ENCODE data around the gene CD37.
A peak's percentile ranks its signal among the peaks of the same experiment; 100 is the strongest.
"Not testable (repeated sequence)": the region's sequence is repeated elsewhere in the genome, so short reads cannot be mapped to it uniquely, and the experiment has no call there.

The CD37 gene

GRCh38 chr19:49362929-49363267, 27.7 kb downstream of the CD37 start:
- no peaks in the 10 kb centered on the region for H3K9me3 ChIP-seq (ENCODE audit: control insufficient read depth, low read length)
- H3K36me3 ChIP-seq (ENCODE audit: control insufficient read depth, insufficient read depth, low read length): peaks cover 18% of the 10 kb centered on the region
- no peaks in the 10 kb centered on the region for H3K27me3 ChIP-seq (ENCODE audit: control insufficient read depth, insufficient read depth, low read length, poor library complexity, severe bottlenecking)
- H3K27ac ChIP-seq (ENCODE audit: insufficient read depth, low read depth, low read length, poor library complexity, severe bottlenecking): peak overlapping the region; percentile 81
- H3K4me1 ChIP-seq (ENCODE audit: control insufficient read depth, insufficient read depth, low read length): peaks cover 18% of the 10 kb centered on the region
- H3K4me3 ChIP-seq (ENCODE audit: insufficient read depth, low read depth, low read length): peak overlapping the region; percentile 99
- WGBS, 2 experiments: 2% methylated on average over 14 of the region's 14 CpGs

- Histone ChIP-seq H3K27ac (ENCODE audit: insufficient read depth, low read depth, low read length, poor library complexity, severe bottlenecking) (peak within 1 kb of the TSS; percentile 81), H3K9me3 (ENCODE audit: control insufficient read depth, low read length) (no peaks in the 10 kb centered on the region), H3K36me3 (ENCODE audit: control insufficient read depth, insufficient read depth, low read length) (peaks cover 16% of the 10 kb centered on the region), H3K4me1 (ENCODE audit: control insufficient read depth, insufficient read depth, low read length) (peaks cover 18% of the 10 kb centered on the region), H3K27me3 (ENCODE audit: control insufficient read depth, insufficient read depth, low read length, poor library complexity, severe bottlenecking) (no peaks in the 10 kb centered on the region), H3K4me3 (ENCODE audit: insufficient read depth, low read depth, low read length) (peak within 1 kb of the TSS; percentile 99)
- WGBS, 2 experiments: 2 to 3% methylated on average over 46 of the region's 46 CpGs
Measured at GRCh38 chr19:49363268-49364082, 28.3 kb downstream of the CD37 start, which contains the start of gene DKKL1. TSS of gene DKKL1 (plus strand) at chr19:49363877. CDS start at chr19:49363999, 122 bp downstream.

- Histone ChIP-seq H3K36me3 (ENCODE audit: control insufficient read depth, insufficient read depth, low read length) (peaks cover 10% of the 10 kb centered on the region), H3K4me3 (ENCODE audit: insufficient read depth, low read depth, low read length) (peak overlapping the region; percentile 18), H3K27me3 (ENCODE audit: control insufficient read depth, insufficient read depth, low read length, poor library complexity, severe bottlenecking) (no peaks in the 10 kb centered on the region), H3K4me1 (ENCODE audit: control insufficient read depth, insufficient read depth, low read length) (peaks cover 18% of the 10 kb centered on the region), H3K27ac (ENCODE audit: insufficient read depth, low read depth, low read length, poor library complexity, severe bottlenecking) (peak overlapping the region; percentile 36), H3K9me3 (ENCODE audit: control insufficient read depth, low read length) (peaks cover 2% of the 10 kb centered on the region)
- WGBS, 2 experiments: 85 to 89% methylated on average over 27 of the region's 27 CpGs
Measured at GRCh38 chr19:49364083-49364737, 29.0 kb downstream of the CD37 start.

- H3K27me3 ChIP-seq (ENCODE audit: control insufficient read depth, insufficient read depth, low read length, poor library complexity, severe bottlenecking): no peaks in the 10 kb centered on the region
- peaks cover 2% of the 10 kb centered on the region for H3K9me3 ChIP-seq (ENCODE audit: control insufficient read depth, low read length)
- H3K4me3 ChIP-seq (ENCODE audit: insufficient read depth, low read depth, low read length): no peak overlapping the region
Measured at GRCh38 chr19:49366110-49366509, 30.9 kb downstream of the CD37 start.

GRCh38 chr19:49368711-49369358, 33.6 kb downstream of the CD37 start:
- WGBS, 2 experiments: 86 to 88% methylated on average over 5 of the region's 5 CpGs

More at GRCh38 chr19:49366110-49366509, 30.9 kb downstream of the CD37 start:
- H3K4me1 ChIP-seq (ENCODE audit: control insufficient read depth, insufficient read depth, low read length): peaks cover 4% of the 10 kb centered on the region
- no peak overlapping the region for H3K27ac ChIP-seq (ENCODE audit: insufficient read depth, low read depth, low read length, poor library complexity, severe bottlenecking)
- no peaks in the 10 kb centered on the region for H3K36me3 ChIP-seq (ENCODE audit: control insufficient read depth, insufficient read depth, low read length)

GRCh38 chr19:49371184-49371583, 36.0 kb downstream of the CD37 start:
- no peak overlapping the region for H3K27ac ChIP-seq (ENCODE audit: insufficient read depth, low read depth, low read length, poor library complexity, severe bottlenecking)
- no peaks in the 10 kb centered on the region for H3K4me1 ChIP-seq (ENCODE audit: control insufficient read depth, insufficient read depth, low read length)
- 86 to 98% methylated on average over 2 to 3 of the region's 3 CpGs for WGBS, 2 experiments
- no peak overlapping the region for H3K4me3 ChIP-seq (ENCODE audit: insufficient read depth, low read depth, low read length)
- no peaks in the 10 kb centered on the region for H3K36me3 ChIP-seq (ENCODE audit: control insufficient read depth, insufficient read depth, low read length)
- no peaks in the 10 kb centered on the region for H3K27me3 ChIP-seq (ENCODE audit: control insufficient read depth, insufficient read depth, low read length, poor library complexity, severe bottlenecking)
- H3K9me3 ChIP-seq (ENCODE audit: control insufficient read depth, low read length): peaks cover 2% of the 10 kb centered on the region

More at GRCh38 chr19:49368711-49369358, 33.6 kb downstream of the CD37 start:
- Histone ChIP-seq H3K27me3 (ENCODE audit: control insufficient read depth, insufficient read depth, low read length, poor library complexity, severe bottlenecking) (no peaks in the 10 kb centered on the region), H3K9me3 (ENCODE audit: control insufficient read depth, low read length) (peaks cover 2% of the 10 kb centered on the region), H3K4me1 (ENCODE audit: control insufficient read depth, insufficient read depth, low read length) (peaks cover 4% of the 10 kb centered on the region), H3K4me3 (ENCODE audit: insufficient read depth, low read depth, low read length) (no peak overlapping the region), H3K27ac (ENCODE audit: insufficient read depth, low read depth, low read length, poor library complexity, severe bottlenecking) (no peak overlapping the region), H3K36me3 (ENCODE audit: control insufficient read depth, insufficient read depth, low read length) (no peaks in the 10 kb centered on the region)

GRCh38 chr19:49373174-49373573, 38.0 kb downstream of the CD37 start:
- H3K4me3 ChIP-seq (ENCODE audit: insufficient read depth, low read depth, low read length); H3K36me3 ChIP-seq (ENCODE audit: control insufficient read depth, insufficient read depth, low read length); H3K27ac ChIP-seq (ENCODE audit: insufficient read depth, low read depth, low read length, poor library complexity, severe bottlenecking); H3K27me3 ChIP-seq (ENCODE audit: control insufficient read depth, insufficient read depth, low read length, poor library complexity, severe bottlenecking); H3K9me3 ChIP-seq (ENCODE audit: control insufficient read depth, low read length); H3K4me1 ChIP-seq (ENCODE audit: control insufficient read depth, insufficient read depth, low read length): not testable (repeated sequence)
- WGBS, 2 experiments: 88 to 89% methylated on average over 3 of the region's 3 CpGs

GRCh38 chr19:49374665-49375434, 39.6 kb downstream of the CD37 start:
- H3K36me3 ChIP-seq (ENCODE audit: control insufficient read depth, insufficient read depth, low read length): no peaks in the 10 kb centered on the region
- no peaks in the 10 kb centered on the region for H3K4me1 ChIP-seq (ENCODE audit: control insufficient read depth, insufficient read depth, low read length)
- no peak overlapping the region for H3K27ac ChIP-seq (ENCODE audit: insufficient read depth, low read depth, low read length, poor library complexity, severe bottlenecking)
- H3K27me3 ChIP-seq (ENCODE audit: control insufficient read depth, insufficient read depth, low read length, poor library complexity, severe bottlenecking): no peaks in the 10 kb centered on the region
- H3K4me3 ChIP-seq (ENCODE audit: insufficient read depth, low read depth, low read length): no peak overlapping the region
- WGBS, 2 experiments: 89 to 90% methylated on average over 16 of the region's 16 CpGs
- H3K9me3 ChIP-seq (ENCODE audit: control insufficient read depth, low read length): no peaks in the 10 kb centered on the region

- H3K27ac ChIP-seq (ENCODE audit: insufficient read depth, low read depth, low read length, poor library complexity, severe bottlenecking): no peak overlapping the region
- 87 to 91% methylated on average over 3 of the region's 3 CpGs for WGBS, 2 experiments
- no peaks in the 10 kb centered on the region for H3K4me1 ChIP-seq (ENCODE audit: control insufficient read depth, insufficient read depth, low read length)
- no peaks in the 10 kb centered on the region for H3K27me3 ChIP-seq (ENCODE audit: control insufficient read depth, insufficient read depth, low read length, poor library complexity, severe bottlenecking)
- H3K36me3 ChIP-seq (ENCODE audit: control insufficient read depth, insufficient read depth, low read length): no peaks in the 10 kb centered on the region
- H3K9me3 ChIP-seq (ENCODE audit: control insufficient read depth, low read length): no peaks in the 10 kb centered on the region
- no peak overlapping the region for H3K4me3 ChIP-seq (ENCODE audit: insufficient read depth, low read depth, low read length)
Measured at GRCh38 chr19:49378512-49378911, 43.3 kb downstream of the CD37 start.
